Activated CD4-positive, alpha-beta memory T cell treated with anti-CD3 and anti-CD28 coated beads for 36 hours (primary cell): Measurements from ENCODE around the gene DOHH. TPM values are rescaled to one million over a fixed set of nuclear protein-coding genes. Genes with fewer than 3 reads are reported as not detected.
"Not testable (repeated sequence)": the region's sequence is repeated elsewhere in the genome, so short reads cannot be mapped to it uniquely, and the experiment has no call there.

ENCODE experiments used
- CTCF ChIA-PET: fragments of 350-600 bp; sonication (Branson Sonifier 250); formaldehyde crosslinking; loops from one replicate; lab custom pipeline; 2021; ENCODE audit warnings: antibody characterized with exemption, inconsistent platforms; lab: Charles Lee
- POLR2A ChIA-PET: fragments of 350-600 bp; sonication (Branson Sonifier 250); formaldehyde crosslinking; loops from one replicate; lab custom pipeline; 2021; ENCODE audit warnings: antibody characterized with exemption; lab: Charles Lee
- DNase-seq: peaks from one replicate; pipeline ENCODE4 v3.0.0-alpha.2; 2020
- H3K27ac Mint-ChIP-seq: one replicate; pipeline ENCODE4 v1.8.0; 2021; ENCODE audit warnings: mixed read lengths
- H3K27me3 Mint-ChIP-seq: one replicate; pipeline ENCODE4 v1.8.0; 2021; ENCODE audit warnings: mixed read lengths
- H3K36me3 Mint-ChIP-seq: one replicate; pipeline ENCODE4 v1.8.0; 2021; ENCODE audit warnings: mixed read lengths
- H3K4me1 Mint-ChIP-seq: one replicate; pipeline ENCODE4 v1.8.0; 2021; ENCODE audit warnings: low read depth, mixed read lengths
- H3K4me3 Mint-ChIP-seq: one replicate; pipeline ENCODE4 v1.8.0; 2021; ENCODE audit warnings: mild to moderate bottlenecking, mixed read lengths
- H3K9me3 Mint-ChIP-seq: one replicate; pipeline ENCODE4 v1.8.0; 2021; ENCODE audit warnings: mixed read lengths
- intact Hi-C: fragments of 100-400 bp; cut with micrococcal nuclease; formaldehyde crosslinking; loops from one replicate; pipeline ENCODE4 v1.15.1; 2023
- total RNA-seq, 2 experiments: library from RNA; stranded (reverse); gene quantifications; one replicate each; pipeline ENCODE4 v1.2.3, GENCODE V29; 2021

Gene DOHH
- total RNA-seq, 2 experiments from 2014 or later = 15.0 to 17.0 TPM

DNA sequence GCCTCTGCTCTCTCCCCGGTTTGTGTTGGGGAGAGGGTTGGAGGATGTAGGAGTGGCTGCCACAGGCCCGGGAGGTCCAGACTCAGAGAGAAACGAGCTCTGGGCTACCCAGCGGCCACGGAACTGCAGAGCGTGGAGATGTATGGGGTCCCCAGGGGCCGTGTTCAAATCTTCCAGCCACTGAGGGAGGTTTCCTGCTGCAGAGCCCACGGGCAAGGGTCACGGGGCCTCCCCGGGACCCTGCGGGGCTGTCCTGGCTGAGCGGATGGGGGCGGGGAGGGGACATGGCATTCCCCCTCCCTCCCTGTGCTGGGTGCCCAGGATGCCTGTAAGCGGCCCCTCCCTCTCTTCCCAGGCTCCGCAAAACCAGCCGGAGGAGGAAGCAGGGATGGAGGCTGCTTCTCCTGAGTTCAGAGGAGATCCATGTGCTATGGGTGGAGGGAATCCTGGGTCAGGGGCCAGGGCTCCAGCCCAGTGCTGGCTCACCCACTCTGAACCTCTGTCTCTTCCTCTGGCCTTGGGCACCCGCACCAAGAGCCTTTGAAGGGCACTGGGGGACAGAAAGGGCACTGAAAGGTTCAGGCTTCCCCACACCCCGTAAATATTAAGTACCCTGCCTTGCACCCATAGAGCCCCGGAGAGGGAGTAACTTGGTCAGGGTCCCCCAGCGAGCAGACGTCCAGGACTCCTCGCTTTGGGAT is 42.8 kb downstream of the DOHH start:
- Mint-ChIP-seq H3K36me3 (peaks cover 3% of the 10 kb centered on the region), H3K9me3 (no peaks in the 10 kb centered on the region), H3K27me3 (no peaks in the 10 kb centered on the region), H3K27ac (no peak overlapping the region), H3K4me1 (no peaks in the 10 kb centered on the region), H3K4me3 (no peak overlapping the region)
- ChIA-PET CTCF (no interaction called here), POLR2A (no interaction called here)
- intact Hi-C loops = no loop called here
- DNase-seq = no peak

DNA sequence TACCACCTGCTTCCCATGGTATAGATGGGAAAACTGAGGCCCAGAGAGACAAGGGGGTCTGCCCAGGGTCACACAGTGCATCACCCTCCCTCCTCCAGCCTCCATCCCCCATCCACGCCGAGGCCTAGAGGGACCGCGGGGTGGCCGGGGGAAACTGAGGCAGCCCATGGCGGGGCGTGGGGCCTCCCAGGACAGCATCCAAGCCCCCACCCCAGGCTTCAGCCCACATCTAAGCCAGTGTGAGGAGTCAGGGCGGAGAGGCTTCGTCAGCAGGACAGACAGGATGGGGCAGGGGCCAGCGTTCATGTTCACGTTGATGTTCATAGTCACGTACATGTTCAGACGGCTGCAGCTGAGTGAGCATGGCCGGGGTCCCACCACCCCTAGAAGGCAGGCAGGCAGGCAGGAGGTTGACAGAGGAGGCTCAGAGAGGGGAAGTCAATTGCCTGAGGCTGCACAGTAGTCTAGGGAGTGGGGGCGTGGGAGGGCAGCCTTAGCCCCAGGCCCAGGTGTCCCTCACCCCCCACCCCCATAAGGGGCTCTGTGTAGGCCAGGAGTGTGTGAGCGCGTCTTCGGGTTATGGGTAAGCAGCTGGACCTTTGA is 43.4 kb downstream of the DOHH start:
- POLR2A ChIA-PET = no interaction called here
- CTCF ChIA-PET = no interaction called here
- intact Hi-C loops = no loop called here
- Mint-ChIP-seq H3K9me3 (no peaks in the 10 kb centered on the region), H3K4me1 (no peaks in the 10 kb centered on the region), H3K27ac (no peak overlapping the region), H3K27me3 (no peaks in the 10 kb centered on the region), H3K4me3 (no peak overlapping the region), H3K36me3 (peaks cover 3% of the 10 kb centered on the region)
- no peak for DNase-seq

DNA sequence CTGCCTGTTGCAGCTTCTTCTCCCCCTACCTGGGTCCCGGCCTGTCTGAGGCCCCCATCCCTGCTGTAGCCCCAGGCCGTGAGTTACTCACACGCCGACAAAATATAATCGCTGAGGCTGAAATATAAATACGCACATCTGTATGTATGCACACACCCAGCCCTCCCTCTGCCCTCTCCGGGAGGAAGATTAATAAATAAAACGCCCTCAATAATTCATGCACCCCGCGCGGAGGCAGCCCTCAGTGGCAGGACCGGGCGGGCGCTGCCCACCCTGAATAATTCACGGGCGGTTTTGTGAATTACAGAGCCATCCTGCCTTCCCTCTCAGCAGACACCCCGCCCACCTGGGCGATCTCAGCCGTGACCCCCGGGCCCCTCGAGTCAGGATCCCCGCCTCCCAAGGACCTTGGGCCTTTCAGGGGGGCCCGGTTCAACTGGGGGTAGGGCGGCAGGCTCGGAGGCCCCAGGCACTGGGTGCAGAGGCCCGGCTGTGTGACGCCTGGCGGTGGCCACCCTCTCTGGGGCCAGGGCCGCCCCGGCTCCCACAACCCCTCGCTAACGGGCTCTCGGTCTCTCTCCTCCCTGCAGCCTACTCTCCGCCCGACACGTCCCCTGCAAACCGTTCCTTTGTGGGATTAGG is 44.4 kb downstream of the DOHH start:
- H3K9me3 Mint-ChIP-seq = no peaks in the 10 kb centered on the region
- H3K4me3 Mint-ChIP-seq = no peak overlapping the region
- intact Hi-C loops = no loop called here
- H3K27ac Mint-ChIP-seq = no peak overlapping the region
- no peak for DNase-seq
- no peaks in the 10 kb centered on the region for H3K27me3 Mint-ChIP-seq
- ChIA-PET POLR2A (no interaction called here), CTCF (no interaction called here)
- H3K4me1 Mint-ChIP-seq = no peaks in the 10 kb centered on the region
- H3K36me3 Mint-ChIP-seq = peaks cover 3% of the 10 kb centered on the region

DNA sequence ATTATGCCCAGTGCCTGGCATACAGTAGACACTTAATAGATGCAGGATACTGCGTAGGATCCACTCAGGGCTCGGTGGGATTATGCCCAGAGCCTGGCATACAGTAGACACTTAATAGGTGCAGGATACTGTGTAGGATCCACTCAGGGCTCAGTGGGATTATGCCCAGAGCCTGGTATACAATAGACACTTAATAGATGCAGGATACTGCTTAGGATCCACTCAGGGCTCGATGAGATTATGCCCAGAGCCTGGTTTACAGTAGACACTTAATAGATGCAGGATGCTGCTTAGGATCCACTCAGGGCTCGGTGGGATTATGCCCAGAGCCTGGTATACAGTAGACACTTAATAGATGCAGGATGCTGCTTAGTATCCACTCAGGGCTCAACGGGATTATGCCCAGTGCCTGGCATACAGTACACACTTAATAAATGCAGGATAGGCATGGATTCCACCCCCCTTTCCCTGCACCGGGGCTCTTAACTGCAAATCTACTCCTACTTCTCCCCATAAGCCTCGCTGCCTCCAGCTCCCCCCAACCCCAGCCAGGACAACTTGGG is 45.0 kb downstream of the DOHH start:
- H3K4me1 Mint-ChIP-seq = no peaks in the 10 kb centered on the region
- no peak for DNase-seq
- no peak overlapping the region for H3K4me3 Mint-ChIP-seq
- CTCF ChIA-PET = no interaction called here
- no peaks in the 10 kb centered on the region for H3K9me3 Mint-ChIP-seq
- peaks cover 7% of the 10 kb centered on the region for H3K36me3 Mint-ChIP-seq
- POLR2A ChIA-PET = no interaction called here
- intact Hi-C loops = no loop called here
- no peak overlapping the region for H3K27ac Mint-ChIP-seq
- H3K27me3 Mint-ChIP-seq = no peaks in the 10 kb centered on the region

DNA sequence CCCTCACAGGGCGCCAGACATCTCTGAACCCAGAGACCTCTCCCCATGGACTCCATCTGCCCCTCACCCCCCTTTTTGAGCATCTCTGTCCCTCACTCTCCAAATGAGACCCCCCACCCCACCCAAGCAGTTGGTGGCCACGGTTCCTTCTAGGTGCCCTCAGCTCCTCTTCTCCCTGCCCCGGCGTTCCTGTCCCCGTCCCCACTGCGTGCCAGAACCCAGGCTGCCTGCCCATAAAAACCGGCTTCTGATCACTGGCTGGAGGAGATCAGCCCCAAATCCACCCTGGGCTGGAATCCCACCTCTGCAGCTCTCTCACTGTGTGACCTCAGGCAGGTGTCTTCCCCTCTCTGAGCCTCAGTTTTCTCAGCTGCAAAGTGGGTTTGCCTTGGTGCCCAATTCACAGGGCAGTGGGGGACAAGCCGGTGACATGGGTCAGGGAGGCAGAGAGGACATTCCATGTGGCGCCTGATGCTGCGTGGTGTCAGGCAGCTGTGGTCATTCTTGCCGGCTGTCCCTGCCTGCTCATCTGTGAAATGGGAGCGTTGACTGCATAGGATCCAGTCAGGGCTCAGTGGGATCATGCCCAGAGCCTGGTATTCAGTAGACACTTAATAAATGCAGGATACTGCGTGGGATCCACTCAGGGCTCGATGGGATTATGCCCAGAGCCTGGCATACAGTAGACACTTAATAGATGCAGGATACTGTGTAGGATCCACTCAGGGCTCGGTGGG is 45.6 kb downstream of the DOHH start:
- CTCF ChIA-PET = interaction anchor here (0.8 kb wide), 1 partner anchor 16 kb away, joined by 3 read pairs; no protein-coding TSS in a partner anchor

DNA sequence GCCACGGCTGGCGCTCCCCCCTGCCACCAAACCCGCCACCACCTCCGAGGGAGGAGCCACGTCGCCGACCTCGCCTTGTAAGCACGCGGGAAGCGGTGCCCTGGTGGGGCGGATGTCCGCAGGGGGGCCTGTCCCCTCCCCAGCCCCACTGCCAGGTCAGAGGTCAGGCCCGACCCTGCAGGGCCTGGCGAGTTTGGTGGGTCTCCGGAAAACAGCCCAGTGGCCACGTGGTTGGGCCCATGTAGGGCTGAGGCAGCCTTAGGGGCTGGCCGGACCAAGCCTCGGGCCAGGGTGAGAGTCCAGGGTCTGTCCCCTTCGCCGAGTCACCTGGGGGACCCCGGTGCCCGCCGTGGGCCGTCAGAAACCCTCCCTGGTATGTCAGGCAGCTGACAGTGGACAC is 46.6 kb downstream of the DOHH start:
- ChIA-PET CTCF (no interaction called here), POLR2A (no interaction called here)
- intact Hi-C loops = no loop called here
- no peaks in the 10 kb centered on the region for H3K4me1 Mint-ChIP-seq
- no peaks in the 10 kb centered on the region for H3K27me3 Mint-ChIP-seq
- H3K27ac Mint-ChIP-seq = no peak overlapping the region
- H3K36me3 Mint-ChIP-seq = peaks cover 7% of the 10 kb centered on the region
- DNase-seq = no peak
- H3K9me3 Mint-ChIP-seq = no peaks in the 10 kb centered on the region
- no peak overlapping the region for H3K4me3 Mint-ChIP-seq

More for the DNA sequence above, 45.6 kb downstream of the DOHH start:
- no peak overlapping the region for H3K4me3 Mint-ChIP-seq
- H3K4me1 Mint-ChIP-seq = no peaks in the 10 kb centered on the region
- intact Hi-C loops = no loop called here
- peaks cover 7% of the 10 kb centered on the region for H3K36me3 Mint-ChIP-seq
- H3K27ac Mint-ChIP-seq = no peak overlapping the region
- POLR2A ChIA-PET = no interaction called here
- H3K9me3 Mint-ChIP-seq = no peaks in the 10 kb centered on the region
- H3K27me3 Mint-ChIP-seq = no peaks in the 10 kb centered on the region
- DNase-seq = no peak

DNA sequence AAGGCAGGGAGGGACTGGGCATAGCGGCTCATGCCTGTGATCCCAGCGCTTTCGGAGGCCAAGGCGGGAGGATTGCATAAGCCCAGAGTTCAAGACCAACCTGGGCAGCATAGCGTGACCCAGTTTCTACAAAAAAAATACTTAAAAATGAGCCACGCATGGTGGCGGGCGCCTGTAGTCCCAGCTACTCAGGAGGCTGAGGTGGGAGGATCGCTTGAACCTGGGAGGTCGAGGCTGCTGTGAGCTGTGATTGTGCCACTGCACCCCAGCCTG is 47.6 kb downstream of the DOHH start:
- DNase-seq, CTCF ChIA-PET, H3K27ac Mint-ChIP-seq, POLR2A ChIA-PET, H3K4me3 Mint-ChIP-seq, H3K27me3 Mint-ChIP-seq, H3K4me1 Mint-ChIP-seq, H3K36me3 Mint-ChIP-seq, H3K9me3 Mint-ChIP-seq, intact Hi-C loops: not testable (repeated sequence)

DNA sequence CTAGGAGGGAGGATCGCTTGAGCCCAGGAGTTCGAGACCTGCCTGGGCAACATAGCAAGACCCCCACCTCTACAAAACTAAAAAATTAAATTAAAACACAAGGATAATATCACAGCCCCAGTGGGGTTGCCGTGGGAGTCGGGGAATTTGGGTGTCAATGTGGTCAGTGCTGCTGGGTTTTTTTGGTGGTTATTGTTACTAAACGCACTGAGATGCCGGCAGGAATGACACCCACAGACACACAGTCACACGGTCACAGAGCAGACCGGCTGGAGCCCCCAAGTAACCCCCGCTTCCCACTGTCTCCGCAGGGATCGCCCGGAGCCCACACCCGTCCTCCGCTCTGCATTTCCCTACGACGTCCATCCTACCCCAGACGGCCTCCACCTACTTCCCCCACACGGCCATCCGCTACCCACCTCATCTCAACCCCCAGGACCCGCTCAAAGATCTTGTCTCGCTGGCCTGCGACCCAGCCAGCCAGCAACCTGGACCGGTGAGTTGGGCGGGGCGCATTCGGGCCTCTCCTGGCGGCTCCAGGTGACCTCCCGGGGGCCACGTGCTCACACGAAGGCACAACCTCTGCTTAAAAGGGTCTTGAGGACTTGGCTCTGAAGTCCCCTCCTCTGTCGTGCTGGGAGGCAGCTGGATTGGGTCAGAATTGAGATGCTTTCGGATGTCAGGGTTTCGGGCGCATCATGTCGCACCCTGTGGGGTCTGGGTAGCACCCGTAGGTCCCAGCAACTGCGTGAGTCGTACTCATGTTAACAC is 48.1 kb downstream of the DOHH start:
- CTCF ChIA-PET = interaction anchor here (1.1 kb wide), 1 partner anchor 23 kb away, joined by 4 read pairs; no protein-coding TSS in a partner anchor
- H3K27me3 Mint-ChIP-seq = no peaks in the 10 kb centered on the region
- POLR2A ChIA-PET = no interaction called here
- H3K36me3 Mint-ChIP-seq = peaks cover 7% of the 10 kb centered on the region
- no peaks in the 10 kb centered on the region for H3K9me3 Mint-ChIP-seq
- H3K27ac Mint-ChIP-seq = no peak overlapping the region
- no peak for DNase-seq
- intact Hi-C loops = no loop called here
- no peaks in the 10 kb centered on the region for H3K4me1 Mint-ChIP-seq
- H3K4me3 Mint-ChIP-seq = no peak overlapping the region

DNA sequence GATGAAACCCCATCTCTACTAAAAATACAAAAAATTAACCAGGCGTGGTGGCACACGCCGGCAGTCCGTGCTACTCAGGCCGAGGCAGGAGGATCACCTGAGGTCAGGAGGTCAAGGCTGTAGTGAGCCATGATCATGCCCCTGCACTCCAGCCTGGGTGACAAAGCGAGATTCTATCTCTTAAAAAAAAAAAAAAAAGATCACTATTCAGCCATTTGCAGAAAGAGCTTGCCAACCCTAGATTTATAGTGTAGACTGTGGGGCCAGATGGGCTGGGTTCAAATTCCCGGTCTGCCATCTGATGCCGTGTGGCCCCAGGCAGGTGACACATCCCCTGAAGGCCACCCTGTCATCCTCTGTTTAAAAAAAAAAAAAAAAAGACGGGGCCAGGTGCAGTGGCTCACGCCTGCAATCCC is 49.0 kb downstream of the DOHH start:
- no peak for DNase-seq
- intact Hi-C loops = no loop called here
- ChIA-PET CTCF (interaction anchor here (1.1 kb wide), 1 partner anchor 22 kb away, joined by 4 read pairs; no protein-coding TSS in a partner anchor), POLR2A (no interaction called here)
- Mint-ChIP-seq H3K27me3 (no peaks in the 10 kb centered on the region), H3K4me3 (no peak overlapping the region), H3K36me3 (peaks cover 7% of the 10 kb centered on the region), H3K9me3 (no peaks in the 10 kb centered on the region), H3K27ac (no peak overlapping the region), H3K4me1 (no peaks in the 10 kb centered on the region)

DNA sequence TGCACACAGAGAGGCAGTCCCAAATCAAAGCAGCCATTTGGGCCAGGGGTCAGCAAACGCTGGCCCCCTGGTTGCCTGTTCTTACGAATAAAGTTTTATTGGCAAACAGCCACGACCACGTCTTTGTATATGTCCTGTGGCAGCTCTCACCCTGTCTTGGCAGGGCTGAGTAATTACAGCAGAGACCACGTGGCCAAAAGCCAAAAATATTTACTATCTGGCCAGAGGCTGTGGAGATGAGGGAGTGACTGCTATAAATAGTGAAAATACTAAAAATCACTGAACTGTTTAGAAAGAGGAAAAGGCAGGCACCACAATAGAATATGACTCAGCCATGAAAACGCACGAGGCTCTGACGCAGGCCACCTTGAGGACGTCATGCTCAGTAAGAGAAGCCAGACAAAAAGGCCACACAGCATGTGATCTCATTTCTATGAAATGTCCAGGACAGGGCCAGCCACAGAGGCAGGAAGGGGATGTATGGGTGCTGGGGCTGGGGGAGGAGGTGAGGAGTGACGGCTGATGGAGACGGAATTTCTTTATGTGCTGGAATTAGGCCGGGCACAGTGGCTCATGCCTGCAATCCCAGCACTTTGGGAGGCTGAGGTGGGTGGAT is 49.6 kb downstream of the DOHH start:
- peaks cover 7% of the 10 kb centered on the region for H3K36me3 Mint-ChIP-seq
- DNase-seq = no peak
- H3K9me3 Mint-ChIP-seq = no peaks in the 10 kb centered on the region
- H3K4me3 Mint-ChIP-seq = no peak overlapping the region
- ChIA-PET POLR2A (no interaction called here), CTCF (interaction anchor here (1.1 kb wide), 1 partner anchor 22 kb away, joined by 4 read pairs; no protein-coding TSS in a partner anchor)
- intact Hi-C loops = no loop called here
- no peak overlapping the region for H3K27ac Mint-ChIP-seq
- H3K4me1 Mint-ChIP-seq = no peaks in the 10 kb centered on the region
- no peaks in the 10 kb centered on the region for H3K27me3 Mint-ChIP-seq

DNA sequence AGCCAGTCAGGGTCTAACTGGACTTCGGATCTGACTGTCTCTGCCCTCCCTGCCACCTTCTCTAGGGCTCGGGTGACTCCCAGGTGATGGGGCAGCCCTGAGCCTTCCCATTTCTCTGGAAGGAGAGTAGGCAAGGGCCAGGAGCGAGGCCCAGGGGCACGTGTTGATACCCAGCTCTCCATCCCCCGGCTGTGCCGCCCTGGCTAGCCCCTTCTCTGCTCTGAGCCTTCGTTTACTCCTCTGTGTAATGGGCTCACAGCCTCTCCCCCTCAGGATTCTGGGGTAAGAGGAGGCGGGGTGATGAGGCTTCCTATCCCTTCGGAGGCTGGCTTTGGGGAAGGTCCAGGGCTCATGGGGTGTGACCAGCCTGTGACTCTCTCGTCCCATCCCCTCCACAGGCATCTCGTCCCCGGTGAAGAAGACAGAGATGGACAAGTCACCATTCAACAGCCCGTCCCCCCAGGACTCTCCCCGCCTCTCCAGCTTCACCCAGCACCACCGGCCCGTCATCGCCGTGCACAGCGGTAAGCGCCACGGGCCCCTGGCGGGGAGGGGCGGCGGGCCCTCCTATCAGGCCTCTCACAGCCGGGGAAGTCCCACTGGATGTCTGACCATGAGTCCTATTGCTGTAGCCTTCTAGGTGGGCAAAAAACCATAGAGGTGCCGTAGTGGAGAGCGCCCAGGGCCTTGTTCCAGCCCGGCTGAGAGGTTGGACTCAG is 51.7 kb downstream of the DOHH start:
- H3K27ac Mint-ChIP-seq = no peak overlapping the region
- ChIA-PET CTCF (no interaction called here), POLR2A (no interaction called here)
- H3K4me1 Mint-ChIP-seq = no peaks in the 10 kb centered on the region
- H3K9me3 Mint-ChIP-seq = no peaks in the 10 kb centered on the region
- intact Hi-C loops = no loop called here
- H3K27me3 Mint-ChIP-seq = no peaks in the 10 kb centered on the region
- peaks cover 7% of the 10 kb centered on the region for H3K36me3 Mint-ChIP-seq
- no peak for DNase-seq
- H3K4me3 Mint-ChIP-seq = no peak overlapping the region
